CD4-positive, alpha-beta T cell treated with Interferon alpha-2 for 1 hour (primary cell): Measurements from ENCODE around the gene MAK.

Source experiments
- DNase-seq, 2 donors: peaks; one replicate each; pipeline ENCODE4 v3.0.0-alpha.2; 2020 to 2022

MAK gene

GRCh38 chr6:10722570-10722819, 115.8 kb downstream of the MAK start:
- DNase-seq = peak in 1 of 2 donors; percentile 10

DNA sequence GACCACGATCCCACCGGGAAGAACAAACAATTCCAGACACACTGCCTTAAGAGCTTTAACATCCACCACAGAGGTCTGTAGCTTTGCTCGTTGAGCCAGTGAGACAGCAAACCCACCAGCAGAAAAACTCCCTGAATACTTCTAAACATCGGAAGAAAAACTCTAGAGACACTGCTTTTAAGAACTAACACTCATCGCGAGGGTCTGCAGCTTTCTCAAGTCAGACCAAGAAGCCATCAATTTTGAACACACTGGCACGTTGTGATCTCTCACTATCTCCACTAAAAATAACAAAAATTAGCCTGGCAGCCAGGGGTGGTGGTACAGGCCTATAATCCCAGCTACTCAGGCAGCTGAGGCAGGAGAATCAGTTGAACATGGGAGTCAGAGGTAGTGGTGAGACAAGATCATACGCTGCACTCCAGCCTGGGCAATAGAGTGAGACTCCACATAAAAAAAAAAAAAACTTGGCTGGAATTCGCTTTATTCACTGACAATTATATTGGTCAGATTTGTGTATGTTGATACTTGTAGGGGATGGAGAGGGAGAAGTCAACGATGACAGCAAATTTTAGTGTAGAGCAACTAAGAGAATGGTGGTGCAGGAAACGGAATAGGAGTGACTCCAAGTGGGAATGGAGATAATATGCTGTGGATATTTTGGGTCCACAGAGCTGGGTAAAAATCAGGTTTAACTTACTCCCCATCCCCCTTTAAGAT, 116.3 kb downstream of the MAK start:
- DNase-seq = no peak

DNA sequence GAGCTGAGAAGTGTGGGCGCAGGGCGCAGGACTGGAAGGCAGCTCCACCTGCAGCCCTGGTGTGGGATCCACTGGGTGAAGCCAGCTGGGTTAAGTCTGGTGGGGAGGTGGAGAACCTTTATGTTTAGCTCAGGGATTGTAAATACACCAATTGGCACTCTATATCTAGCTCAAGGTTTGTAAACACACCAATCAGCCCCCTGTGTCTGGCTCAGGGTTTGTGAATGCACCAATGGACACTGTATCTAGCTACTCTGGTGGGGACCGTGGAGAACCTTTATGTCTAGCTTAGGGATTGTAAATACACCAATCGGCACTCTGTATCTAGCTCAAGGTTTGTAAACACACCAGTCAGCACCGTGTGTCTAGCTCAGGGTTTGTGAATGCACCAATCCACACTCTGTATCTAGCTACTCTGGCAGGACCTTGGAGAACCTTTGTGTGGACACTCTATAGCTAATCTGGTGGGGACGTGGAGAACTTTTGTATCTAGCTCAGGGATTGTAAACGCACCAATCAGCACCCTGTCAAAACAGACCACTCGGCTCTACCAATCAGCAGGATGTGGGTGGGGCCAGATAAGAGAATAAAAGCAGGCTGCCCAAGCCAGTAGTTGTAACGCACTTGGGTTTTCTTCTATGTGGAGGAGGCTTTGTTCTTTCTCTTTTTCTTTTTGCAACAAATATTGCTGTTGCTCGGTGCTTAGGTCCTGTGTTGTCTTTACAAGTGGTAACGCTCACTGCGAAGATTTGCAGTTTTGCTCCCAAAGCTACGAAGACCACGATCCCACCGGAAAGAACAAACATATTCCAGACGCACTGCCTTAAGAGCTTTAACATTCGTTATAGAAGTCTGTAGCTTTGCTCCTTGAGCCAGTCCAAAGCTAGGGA, 117.1 kb downstream of the MAK start:
- peak; percentile 11 to 34 for DNase-seq

- peak; percentile 42 to 62 for DNase-seq
Measured at GRCh38 chr6:10720265-10720959, 117.9 kb downstream of the MAK start.

- no peak for DNase-seq
Measured at GRCh38 chr6:10719964-10720264, 118.4 kb downstream of the MAK start.

DNA sequence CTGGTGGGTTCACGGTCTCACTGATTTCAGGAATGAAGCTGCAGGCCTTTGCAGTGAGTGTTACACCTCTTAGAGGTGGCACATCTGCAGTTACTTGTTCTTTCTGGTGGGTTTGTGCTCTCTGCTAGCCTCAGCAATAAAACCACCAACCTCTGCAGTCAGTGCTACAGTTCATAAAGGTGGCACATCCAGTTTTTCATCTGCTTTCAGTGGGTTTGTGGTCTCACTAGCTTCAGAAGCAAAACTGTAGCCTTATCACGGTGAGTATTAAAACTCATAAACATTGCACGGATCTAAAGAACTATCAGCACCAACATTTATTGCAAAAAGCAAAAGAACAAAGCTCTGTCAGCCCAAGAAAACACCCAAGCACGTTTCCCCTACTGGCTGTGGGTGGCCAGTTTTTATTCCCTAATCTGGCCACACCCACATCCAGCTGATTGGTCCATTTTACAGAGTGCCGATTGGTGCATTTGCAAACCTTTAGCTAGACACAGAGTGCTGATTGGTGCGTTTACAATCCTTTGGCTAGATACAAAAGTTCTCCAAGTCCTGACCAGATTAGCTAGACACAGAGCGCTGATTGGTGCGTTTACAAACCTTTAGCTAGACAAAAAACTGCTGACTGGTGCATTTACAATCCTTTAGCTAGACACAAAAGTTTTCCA, 118.9 kb downstream of the MAK start:
- DNase-seq = peak; percentile 57 to 67

DNA sequence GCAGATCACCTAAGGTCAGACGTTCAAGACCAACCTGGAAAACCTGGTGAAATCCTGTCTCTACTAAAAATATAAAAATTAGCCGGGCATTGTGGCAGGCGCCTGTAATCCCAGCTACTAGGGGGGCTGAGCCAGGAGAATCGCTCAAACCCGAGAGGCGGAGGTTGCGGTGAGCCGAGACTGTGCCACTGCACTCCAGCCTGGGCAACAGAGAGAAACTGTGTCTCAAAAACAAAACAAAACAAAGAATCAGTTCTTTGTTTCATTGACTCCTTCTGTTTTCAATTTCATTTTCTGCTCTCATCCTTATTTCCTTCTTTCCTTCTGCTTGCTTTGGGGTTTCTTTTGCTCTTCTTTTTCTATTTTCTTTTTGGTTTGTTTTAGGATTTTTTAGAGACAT, 124.4 kb downstream of the MAK start:
- DNase-seq = no peak
